ENCODE data around the gene TNS3. TPM values are rescaled to one million over a fixed set of nuclear protein-coding genes. Genes with fewer than 3 reads are reported as not detected.

The TNS3 gene
- total and polyA plus RNA-seq, 2 donors (not counting 3 experiments of a cell fraction or from before 2014, with no cell fraction given): 10.4 to 45.1 TPM

DNA sequence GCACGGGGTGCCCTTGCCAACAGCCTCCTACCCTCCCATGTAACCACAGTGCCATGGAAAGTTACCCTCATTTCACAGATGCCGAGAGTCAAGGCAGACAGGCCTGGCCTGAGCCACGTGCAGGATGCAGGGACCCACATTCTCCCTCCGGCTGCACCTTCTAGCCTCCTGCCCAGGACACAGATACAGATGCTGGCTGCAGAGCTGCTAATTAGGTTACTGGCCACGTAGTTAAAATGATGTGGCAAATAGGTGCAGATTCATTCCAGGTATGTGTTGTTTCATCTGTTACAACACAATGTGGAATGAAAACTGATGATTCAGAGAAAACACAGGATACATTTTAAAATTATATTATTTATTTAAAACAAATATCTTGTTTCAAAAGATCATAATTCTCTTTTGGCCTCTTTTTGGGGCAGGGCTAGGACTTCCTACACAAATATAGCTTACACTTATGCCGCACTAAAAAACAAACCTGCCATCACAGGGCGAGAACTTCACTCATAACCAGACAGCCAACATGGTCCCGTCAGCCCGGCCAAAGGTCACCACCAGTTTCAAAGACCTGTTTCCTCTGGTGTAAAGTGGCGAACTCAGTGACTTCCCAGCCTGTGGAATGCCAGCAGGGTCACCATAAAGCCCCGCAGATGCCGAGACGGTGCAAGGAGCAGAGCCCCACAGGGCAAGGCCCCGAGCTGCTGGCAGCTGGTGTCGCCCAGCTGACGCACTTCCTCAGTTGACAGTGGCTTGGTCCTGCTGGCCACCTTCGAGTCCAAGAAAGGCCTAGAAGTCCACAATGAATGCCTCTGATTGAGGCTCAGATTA, 83.5 kb downstream of the TNS3 start:
- no peaks in the 10 kb centered on the region for H3K9me3 ChIP-seq (replicated peaks; ENCODE audit: control insufficient read depth, insufficient read depth, low read length)
- DNase-seq (ENCODE audit: low read depth, low spot score): no peak
- H3K79me2 ChIP-seq (ENCODE audit: control insufficient read depth, insufficient read depth, low read length): no peaks in the 10 kb centered on the region
- FAIRE-seq: no peak
- no peaks in the 10 kb centered on the region for H3K4me1 ChIP-seq (ENCODE audit: control insufficient read depth, extremely low read depth, insufficient read depth, low read length)
- no peak overlapping the region for H3K27ac ChIP-seq (ENCODE audit: insufficient read depth, low read depth, low read length)
- no peak overlapping the region for H3K9ac ChIP-seq (replicated peaks; ENCODE audit: extremely low read depth, insufficient read depth, low read length)
- no peaks in the 10 kb centered on the region for H3K36me3 ChIP-seq (ENCODE audit: control insufficient read depth in 2 of 2, extremely low read depth in 1 of 2, insufficient read depth in 2 of 2, low read length in 2 of 2)
- no peaks in the 10 kb centered on the region for H4K20me1 ChIP-seq (replicated peaks; ENCODE audit: control insufficient read depth, extremely low read depth, insufficient read depth, low read length)
- dilution Hi-C loops (cut with MboI; ENCODE audit: extremely low pct_ligation_motif_present, low sequenced_read_pairs): no loop called here
- ChIA-PET POLR2A (interaction anchor here (0.6 kb wide), 1 partner anchor 1534 kb away, joined by 3 read pairs; no protein-coding TSS in a partner anchor), CTCF (interaction anchor here (1.2 kb wide), 1 partner anchor 62 kb away, joined by 3 read pairs; no protein-coding TSS in a partner anchor)
- H3K4me2 ChIP-seq (ENCODE audit: insufficient read depth, low read length): no peak overlapping the region
- intact Hi-C loops (cut with micrococcal nuclease): no loop called here
- TF ChIP-seq, protein P1, sequence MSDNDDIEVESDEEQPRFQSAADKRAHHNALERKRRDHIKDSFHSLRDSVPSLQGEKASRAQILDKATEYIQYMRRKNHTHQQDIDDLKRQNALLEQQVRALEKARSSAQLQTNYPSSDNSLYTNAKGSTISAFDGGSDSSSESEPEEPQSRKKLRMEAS (IDR thresholded peaks at IDR 0.05; ENCODE audit: insufficient read depth, insufficient read length): no peak
- no peak for TF ChIP-seq CTCF (IDR thresholded peaks at IDR 0.05; ENCODE audit: extremely low read depth in 1 of 2, insufficient read depth in 1 of 2, low read depth in 1 of 2, low read length in 2 of 2)
- no peak for TF ChIP-seq GATA2 (IDR thresholded peaks at IDR 0.05; ENCODE audit: insufficient read depth, insufficient read length, low read depth, low read length)
- no peak for TF ChIP-seq MYC (IDR thresholded peaks at IDR 0.05; ENCODE audit: low read depth, low read length)
- no peak for TF ChIP-seq POLR2AphosphoS5 (IDR thresholded peaks at IDR 0.05; ENCODE audit: insufficient read depth, low read depth, low read length)
- H3K4me3 ChIP-seq (replicated peaks in 1 of 3; ENCODE audit: insufficient read depth in 1 of 3, low read depth in 1 of 3, low read length in 3 of 3): no peak overlapping the region
- no peak overlapping the region for H2AFZ ChIP-seq (ENCODE audit: low read depth, low read length)
- no peaks in the 10 kb centered on the region for H3K27me3 ChIP-seq (ENCODE audit: control insufficient read depth in 2 of 2, insufficient read depth in 2 of 2, low read length in 2 of 2)
- no TSS peak for BruUV-seq (replicated peaks)
- H3K9me1 ChIP-seq (replicated peaks; ENCODE audit: control insufficient read depth, extremely low read depth, insufficient read depth, low read length): no peaks in the 10 kb centered on the region

All from endothelial cell of umbilical vein (primary cell).